ENCODE measurements around the gene CCDC116. TPM values are rescaled to one million over a fixed set of nuclear protein-coding genes. Genes with fewer than 3 reads are reported as not detected.
"Not testable (repeated sequence)": the region's sequence is repeated elsewhere in the genome, so short reads cannot be mapped to it uniquely, and the experiment has no call there.

Gene CCDC116
- total RNA-seq, 2 donors from 2014 or later: 0.49 to 0.53 TPM

- ATAC-seq: no peak
- intact Hi-C loops (cut with DNase I, micrococcal nuclease): no loop called here
- no peak for DNase-seq
Observed at GRCh38 chr22:21669026-21669425, 36.5 kb downstream of the CCDC116 start.

GRCh38 chr22:21672107-21672629, 39.6 kb downstream of the CCDC116 start:
- ATAC-seq (no peak), DNase-seq (no peak)
- intact Hi-C loops (cut with DNase I, micrococcal nuclease): no loop called here

GRCh38 chr22:21673534-21674321, 41.2 kb downstream of the CCDC116 start:
- intact Hi-C loops (cut with DNase I, micrococcal nuclease): no loop called here
- ATAC-seq: no peak

GRCh38 chr22:21674638-21675245, 42.2 kb downstream of the CCDC116 start:
- DNase-seq (no peak), ATAC-seq (no peak)
- intact Hi-C loops (cut with DNase I, micrococcal nuclease): no loop called here

More at GRCh38 chr22:21673534-21674321, 41.2 kb downstream of the CCDC116 start:
- no peak for DNase-seq

- DNase-seq: no peak
- intact Hi-C loops (cut with DNase I, micrococcal nuclease): no loop called here
- no peak for ATAC-seq
Observed at GRCh38 chr22:21677606-21678443, 45.3 kb downstream of the CCDC116 start.

- intact Hi-C loops (cut with DNase I, micrococcal nuclease); DNase-seq; ATAC-seq: not testable (repeated sequence)
Observed at GRCh38 chr22:21678842-21679241, 46.3 kb downstream of the CCDC116 start.

GRCh38 chr22:21679383-21679782, 46.8 kb downstream of the CCDC116 start:
- intact Hi-C loops (cut with DNase I, micrococcal nuclease): no loop called here
- DNase-seq: no peak
- no peak for ATAC-seq

GRCh38 chr22:21680830-21681565, 48.4 kb downstream of the CCDC116 start:
- DNase-seq (no peak), ATAC-seq (peak; percentile 5)
- intact Hi-C loops (cut with DNase I, micrococcal nuclease): no loop called here

GRCh38 chr22:21681566-21682370, 49.2 kb downstream of the CCDC116 start:
- ATAC-seq (no peak), DNase-seq (no peak)
- intact Hi-C loops (cut with DNase I, micrococcal nuclease): no loop called here

- ATAC-seq (no peak), DNase-seq (no peak)
Observed at GRCh38 chr22:21682385-21683175, 50.0 kb downstream of the CCDC116 start.

GRCh38 chr22:21683401-21683811, 50.8 kb downstream of the CCDC116 start:
- DNase-seq (no peak), ATAC-seq (no peak)
- intact Hi-C loops (cut with DNase I, micrococcal nuclease): no loop called here

More at GRCh38 chr22:21682385-21683175, 50.0 kb downstream of the CCDC116 start:
- intact Hi-C loops (cut with DNase I, micrococcal nuclease): no loop called here

GRCh38 chr22:21684492-21685163, 52.1 kb downstream of the CCDC116 start:
- ATAC-seq (no peak), DNase-seq (no peak)
- intact Hi-C loops (cut with DNase I, micrococcal nuclease): no loop called here

GRCh38 chr22:21685164-21685513, 52.6 kb downstream of the CCDC116 start:
- ATAC-seq: no peak
- intact Hi-C loops (cut with DNase I, micrococcal nuclease): no loop called here
- no peak for DNase-seq

- DNase-seq (no peak), ATAC-seq (no peak)
- intact Hi-C loops (cut with DNase I, micrococcal nuclease): no loop called here
Observed at GRCh38 chr22:21686193-21686608, 53.6 kb downstream of the CCDC116 start.

Measured in left colon (tissue), 2 donors.